GM21528 (cell line): ENCODE results near the gene RAB11B.
"Not testable (repeated sequence)": the region's sequence is repeated elsewhere in the genome, so short reads cannot be mapped to it uniquely, and the experiment has no call there.

Source experiments
- ATAC-seq: cut with Tn5 transposase; IDR thresholded peaks from one replicate; pipeline ENCODE4 v1.9.1; 2021; ENCODE audit warnings: mild to moderate bottlenecking, moderate library complexity; ENCODE audit not compliant: unreplicated experiment, low FRiP score

The RAB11B gene

DNA sequence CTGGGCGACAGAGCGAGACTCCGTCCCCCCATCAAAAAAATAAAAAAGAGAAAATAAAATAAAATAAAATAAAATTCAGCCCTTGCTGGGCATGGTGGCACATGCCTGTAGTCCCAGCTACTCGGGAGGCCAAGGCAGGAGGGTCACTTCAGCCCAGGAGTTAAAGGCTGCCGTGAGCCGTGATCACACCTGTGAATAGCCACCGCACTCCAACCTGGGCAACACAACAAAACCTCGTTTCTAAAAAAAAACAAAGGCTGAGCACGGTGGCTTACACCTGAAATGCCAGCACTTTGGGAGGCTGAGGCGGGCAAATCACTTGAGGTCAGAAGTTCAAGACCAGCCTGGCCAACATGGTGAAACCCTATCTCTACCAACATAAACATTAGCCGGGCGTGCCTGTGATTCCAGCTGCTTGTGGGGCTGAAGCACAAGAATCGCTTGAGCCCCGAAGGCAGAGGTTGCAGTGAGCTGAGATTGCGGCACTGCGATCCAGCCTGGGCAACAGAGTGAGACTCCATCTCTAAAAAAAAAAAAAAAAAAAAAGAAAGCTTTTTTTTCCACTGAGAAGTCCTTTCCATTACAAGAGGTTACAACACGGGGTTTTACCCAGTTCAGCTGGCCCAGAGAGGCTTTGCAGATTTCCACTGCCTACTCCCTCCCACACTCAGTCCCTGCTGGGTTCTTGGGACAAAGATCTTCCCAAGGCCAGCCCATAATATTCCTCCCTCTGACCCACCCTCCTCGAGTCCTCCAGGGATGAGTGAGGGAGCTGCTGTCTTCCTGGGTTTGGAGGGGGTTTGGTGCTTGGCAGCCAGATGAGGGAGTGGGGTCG is 19.8 kb upstream of the RAB11B start:
- no peak for ATAC-seq

DNA sequence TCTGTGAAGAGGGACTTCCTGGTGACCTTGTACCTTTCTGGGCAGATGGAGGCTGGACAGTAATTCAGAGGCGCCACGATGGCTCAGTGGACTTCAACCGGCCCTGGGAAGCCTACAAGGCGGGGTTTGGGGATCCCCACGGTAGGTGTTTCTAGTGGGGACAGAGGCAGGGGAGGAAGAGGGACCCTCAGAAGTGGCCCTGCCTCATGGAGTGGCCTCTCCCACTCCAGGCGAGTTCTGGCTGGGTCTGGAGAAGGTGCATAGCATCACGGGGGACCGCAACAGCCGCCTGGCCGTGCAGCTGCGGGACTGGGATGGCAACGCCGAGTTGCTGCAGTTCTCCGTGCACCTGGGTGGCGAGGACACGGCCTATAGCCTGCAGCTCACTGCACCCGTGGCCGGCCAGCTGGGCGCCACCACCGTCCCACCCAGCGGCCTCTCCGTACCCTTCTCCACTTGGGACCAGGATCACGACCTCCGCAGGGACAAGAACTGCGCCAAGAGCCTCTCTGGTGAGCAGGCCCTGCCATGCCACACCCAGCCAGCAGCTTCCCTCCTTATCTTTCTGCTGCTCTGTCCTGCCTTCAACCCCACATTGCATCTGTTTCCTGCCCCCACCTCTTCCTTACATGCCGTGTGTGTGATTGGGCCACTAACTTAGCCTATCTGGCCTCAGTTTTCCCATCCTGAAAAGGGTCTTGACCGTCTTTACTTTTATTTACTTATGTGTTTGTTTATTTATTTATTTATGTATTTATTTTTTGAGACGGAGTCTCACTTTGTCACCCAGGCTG is 19.0 kb upstream of the RAB11B start:
- no peak for ATAC-seq

GRCh38 chr19:8373867-8374813 is 16.0 kb upstream of the RAB11B start:
- no peak for ATAC-seq

GRCh38 chr19:8375766-8376165 is 14.4 kb upstream of the RAB11B start:
- ATAC-seq: not testable (repeated sequence)

- ATAC-seq: not testable (repeated sequence)
These were observed 13.7 kb upstream of the RAB11B start for GRCh38 chr19:8376373-8376974.

DNA sequence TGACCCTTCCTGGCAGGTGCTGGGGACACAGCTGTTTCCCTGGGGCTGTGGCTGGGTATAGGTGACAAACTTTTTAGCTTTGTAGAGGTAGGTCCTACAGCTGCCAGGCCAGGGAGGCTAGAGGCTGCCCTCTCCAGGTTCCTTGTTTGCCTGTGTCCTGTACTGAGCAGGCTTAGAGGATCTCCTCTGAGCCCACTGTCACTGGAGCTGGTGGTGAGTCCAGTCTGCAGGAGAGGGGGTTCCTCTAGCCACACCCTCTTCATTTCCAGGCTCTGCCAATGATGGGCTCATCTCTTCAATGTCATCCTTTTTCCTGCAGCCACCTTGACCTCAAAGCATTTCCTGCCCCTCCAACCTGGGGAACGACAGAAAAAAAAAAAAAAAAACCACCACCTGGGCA is 12.6 kb upstream of the RAB11B start:
- ATAC-seq: no peak

DNA sequence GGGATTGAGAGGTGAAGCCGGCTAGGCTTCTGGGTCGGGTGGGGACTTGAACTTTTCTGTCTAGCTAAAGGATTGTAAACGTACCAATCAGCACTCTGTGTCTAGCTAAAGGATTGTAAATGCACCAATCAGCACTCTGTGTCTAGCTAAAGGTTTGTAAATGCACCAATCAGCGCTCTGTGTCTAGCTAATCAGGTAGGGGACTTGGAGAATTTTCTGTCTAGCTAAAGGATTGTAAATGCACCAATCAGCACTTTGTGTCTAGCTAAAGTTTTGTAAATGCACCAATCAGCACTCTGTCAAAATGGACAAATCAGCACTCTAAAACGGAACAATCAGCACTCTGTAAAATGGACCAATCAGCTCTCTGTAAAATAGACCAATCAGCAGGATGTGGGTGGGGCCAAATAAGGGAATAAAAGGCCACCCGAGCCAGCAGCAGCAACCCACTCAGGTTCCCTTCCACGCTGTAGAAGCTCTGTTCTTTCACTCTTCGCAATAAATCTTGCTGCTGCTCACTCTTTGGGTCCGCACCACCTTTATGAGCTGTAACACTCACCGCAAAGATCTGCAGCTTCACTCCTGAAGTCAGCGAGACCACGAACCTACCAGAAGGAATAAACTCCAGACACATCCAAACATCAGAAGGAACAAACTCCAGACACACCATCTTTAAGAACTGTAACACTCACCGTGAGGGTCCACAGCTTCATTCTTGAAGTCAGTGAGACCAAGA is 10.8 kb upstream of the RAB11B start:
- ATAC-seq: not testable (repeated sequence)

GRCh38 chr19:8384569-8384968 is 5.6 kb upstream of the RAB11B start:
- ATAC-seq: not testable (repeated sequence)

- not testable (repeated sequence) for ATAC-seq
These were observed 5.1 kb upstream of the RAB11B start for GRCh38 chr19:8385103-8385502.

GRCh38 chr19:8385566-8385965 is 4.6 kb upstream of the RAB11B start:
- ATAC-seq: not testable (repeated sequence)

GRCh38 chr19:8386419-8386818 is 3.7 kb upstream of the RAB11B start:
- not testable (repeated sequence) for ATAC-seq

DNA sequence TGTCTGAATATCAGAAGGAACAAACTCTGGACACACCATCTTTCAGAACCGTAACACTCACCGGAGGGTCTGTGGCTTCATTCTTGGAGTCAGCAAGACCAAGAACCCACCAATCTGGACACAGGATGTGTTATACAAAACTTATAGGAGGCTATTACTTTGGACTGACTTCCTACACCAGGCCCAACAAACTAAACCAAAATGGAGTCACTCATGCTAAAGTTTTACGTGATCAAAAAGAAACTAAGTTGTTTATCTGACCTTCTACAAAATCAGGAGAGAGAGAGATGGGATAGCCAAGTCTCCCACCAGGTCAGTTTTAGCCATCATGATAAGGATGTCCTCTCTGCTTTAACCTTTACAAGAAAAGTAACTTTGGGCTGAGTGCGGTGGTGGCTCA is 3.2 kb upstream of the RAB11B start:
- ATAC-seq: no peak

DNA sequence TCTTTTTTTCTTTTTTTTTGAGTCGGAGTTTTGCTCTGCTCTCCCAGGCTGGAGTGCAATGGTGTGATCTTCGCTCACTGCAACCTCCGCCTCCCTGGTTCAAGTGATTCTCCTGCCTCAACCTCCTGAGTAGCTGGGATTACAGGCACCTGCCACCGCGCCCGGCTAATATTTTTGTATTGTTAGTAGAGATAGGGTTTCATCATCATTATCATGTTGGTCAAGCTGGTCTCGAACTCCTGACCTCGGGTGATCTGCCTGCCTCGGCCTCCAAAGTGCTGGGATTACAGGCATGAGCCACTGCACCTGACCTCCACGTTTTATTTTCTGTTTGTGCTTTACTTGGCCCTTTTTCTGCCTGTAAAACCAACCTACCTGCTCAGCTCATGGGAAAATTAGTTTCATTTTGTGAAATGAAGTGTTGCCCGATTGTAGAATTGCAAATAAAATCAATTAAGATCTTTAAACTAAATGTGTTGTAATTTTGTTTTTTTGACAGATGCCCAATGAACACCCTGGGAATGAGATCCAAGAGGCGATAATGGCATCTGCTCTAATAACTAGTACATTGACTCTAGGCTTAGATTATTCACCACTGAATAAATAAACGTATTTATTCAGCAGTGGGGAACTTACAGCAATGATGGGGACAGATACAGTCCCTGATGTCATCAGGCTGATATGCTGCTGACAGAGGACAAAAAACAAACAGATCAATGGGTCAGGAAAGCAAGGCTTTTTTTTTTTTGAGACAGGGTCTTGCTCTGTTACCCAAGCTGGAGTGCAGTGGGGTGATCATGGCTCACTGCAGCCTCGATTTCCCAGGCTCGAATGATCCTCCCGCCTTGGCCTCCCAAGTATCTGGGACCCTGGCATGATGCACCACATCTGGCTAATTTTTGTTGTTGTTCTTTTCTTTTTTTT is 2.2 kb upstream of the RAB11B start:
- ATAC-seq: no peak

- no peak for ATAC-seq
These were observed 1.6 kb upstream of the RAB11B start for GRCh38 chr19:8388612-8388958.

GRCh38 chr19:8390617-8390981 is 439 bp downstream of the RAB11B start:
- ATAC-seq: peak; percentile 32

- no peak for ATAC-seq
These were observed 1.2 kb downstream of the RAB11B start for GRCh38 chr19:8391198-8392016.

DNA sequence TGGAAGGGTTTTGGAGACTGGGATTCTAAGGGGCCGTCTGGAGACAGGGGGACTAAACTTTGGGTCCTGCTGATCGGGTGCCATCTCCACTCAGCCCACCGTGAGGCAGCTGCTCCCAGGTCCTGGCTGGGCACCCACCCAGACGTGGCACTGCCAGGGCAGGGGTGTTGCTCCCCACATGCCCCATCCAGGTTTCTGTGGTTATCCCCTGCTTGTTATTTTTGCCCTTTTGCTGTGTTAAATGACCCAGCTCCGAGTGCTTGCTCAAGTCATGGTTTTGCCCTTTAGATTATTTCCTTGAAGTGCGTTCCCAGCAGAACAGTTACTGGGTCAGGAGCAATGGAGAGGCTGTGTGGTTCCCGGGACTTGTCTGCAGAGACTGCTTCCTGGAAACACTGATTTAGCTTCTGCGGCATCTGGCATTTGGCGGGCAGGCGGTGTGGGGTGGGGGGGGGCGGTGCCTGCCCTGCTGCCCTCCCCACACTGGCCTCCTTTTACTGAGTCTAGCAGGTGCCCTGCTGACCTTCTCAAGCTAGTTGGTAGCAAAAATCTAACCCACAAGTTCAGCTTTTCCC is 1.9 kb downstream of the RAB11B start:
- no peak for ATAC-seq
